H1 (cell line): Measurements from ENCODE around the gene WBP11. TPM values are rescaled to one million over a fixed set of nuclear protein-coding genes. Genes with fewer than 3 reads are reported as not detected.

Source experiments
- CHD1 ChIP-seq: IDR thresholded peaks from 2 replicates; pipeline ENCODE4 v1.6.1; 2012; ENCODE audit warnings: low read depth, low read length, improper control_type of control experiment
- CHD7 ChIP-seq: fragments of 300-600 bp; sonication (generic); IDR thresholded peaks from 2 replicates; pipeline ENCODE4 v1.7.1; 2012; ENCODE audit warnings: low read length, moderate library complexity, mild to moderate bottlenecking, inconsistent platforms; ENCODE audit not compliant: insufficient replicate concordance
- SP1 ChIP-seq: IDR thresholded peaks from 2 replicates; pipeline ENCODE4 v1.6.1; 2011; ENCODE audit warnings: low read depth, low read length
- SP4 ChIP-seq: IDR thresholded peaks from 2 replicates; pipeline ENCODE4 v1.6.1; 2012; ENCODE audit warnings: low read length, inconsistent platforms
- TAF1 ChIP-seq: IDR thresholded peaks from 2 replicates; pipeline ENCODE4 v1.6.1; 2011; ENCODE audit warnings: mild to moderate bottlenecking, low read depth, low read length
- polyA plus RNA-seq, 7 experiments: library from polyadenylated mRNA; depleted of rRNA in 3 of 7; stranded (reverse) in 5 of 7; unstranded in 2 of 7; fragments of >200 nt in 5 of 7; fragments of 200-250 nt in 2 of 7; gene quantifications; 1 replicate in 5 of 7; 2 replicates in 1 of 7; 4 replicates in 1 of 7; pipeline versions ENCODE4 v1.2.1 to v1.2.3, GENCODE V29; 2011 to 2013; ENCODE audit warnings: missing spikeins in 2 of 7, mixed read lengths in 2 of 7
- total RNA-seq: library from RNA; stranded (reverse); fragmentation: NEBNext Ultra II Directional; extraction: Animal tissue kit (Norgen Biotek cat#: 25700); gene quantifications from 2 replicates; pipeline ENCODE4 v1.2.1, GENCODE V29; 2021

WBP11 gene
- total and polyA plus RNA-seq, 2 of the 8 experiments (the other 6 are each of a cell fraction or from before 2014, with no cell fraction given) = 22.1 to 134 TPM

- no peak for TF ChIP-seq CHD7
- TF ChIP-seq SP4 = no peak
- no peak for TF ChIP-seq TAF1
- no peak for TF ChIP-seq SP1
- TF ChIP-seq CHD1 = no peak
Observed at GRCh38 chr12:14751986-14752385, 51.3 kb downstream of the WBP11 start (continued).
